Stomach (tissue), 4 donors: Measurements from ENCODE around the gene CCDC12.

Experiments used
- CTCF ChIP-seq, 7 experiments: fragments of 450-650 bp in 4 of 7; fragments of 200-600 bp in 3 of 7; sonication (generic) in 3 of 7; IDR thresholded peaks; one replicate each; pipeline ENCODE4 v1.5.1; 2016 to 2019; ENCODE audit warnings: antibody characterized with exemption in 7 of 7, control low read depth in 2 of 7, mild to moderate bottlenecking in 1 of 7
- POLR2A ChIP-seq, 4 donors: fragments of 450-650 bp; IDR thresholded peaks; one replicate each; pipeline ENCODE4 v1.6.1; 2016; ENCODE audit warnings: antibody characterized with exemption in 4 of 4, control low read depth in 2 of 4, mild to moderate bottlenecking in 1 of 4, moderate library complexity in 1 of 4
- POLR2AphosphoS5 ChIP-seq, 3 donors: sonication (generic); formaldehyde crosslinking; IDR thresholded peaks; one replicate each; pipeline ENCODE4 v1.6.1; 2016; ENCODE audit warnings: antibody characterized with exemption in 3 of 3

DNA sequence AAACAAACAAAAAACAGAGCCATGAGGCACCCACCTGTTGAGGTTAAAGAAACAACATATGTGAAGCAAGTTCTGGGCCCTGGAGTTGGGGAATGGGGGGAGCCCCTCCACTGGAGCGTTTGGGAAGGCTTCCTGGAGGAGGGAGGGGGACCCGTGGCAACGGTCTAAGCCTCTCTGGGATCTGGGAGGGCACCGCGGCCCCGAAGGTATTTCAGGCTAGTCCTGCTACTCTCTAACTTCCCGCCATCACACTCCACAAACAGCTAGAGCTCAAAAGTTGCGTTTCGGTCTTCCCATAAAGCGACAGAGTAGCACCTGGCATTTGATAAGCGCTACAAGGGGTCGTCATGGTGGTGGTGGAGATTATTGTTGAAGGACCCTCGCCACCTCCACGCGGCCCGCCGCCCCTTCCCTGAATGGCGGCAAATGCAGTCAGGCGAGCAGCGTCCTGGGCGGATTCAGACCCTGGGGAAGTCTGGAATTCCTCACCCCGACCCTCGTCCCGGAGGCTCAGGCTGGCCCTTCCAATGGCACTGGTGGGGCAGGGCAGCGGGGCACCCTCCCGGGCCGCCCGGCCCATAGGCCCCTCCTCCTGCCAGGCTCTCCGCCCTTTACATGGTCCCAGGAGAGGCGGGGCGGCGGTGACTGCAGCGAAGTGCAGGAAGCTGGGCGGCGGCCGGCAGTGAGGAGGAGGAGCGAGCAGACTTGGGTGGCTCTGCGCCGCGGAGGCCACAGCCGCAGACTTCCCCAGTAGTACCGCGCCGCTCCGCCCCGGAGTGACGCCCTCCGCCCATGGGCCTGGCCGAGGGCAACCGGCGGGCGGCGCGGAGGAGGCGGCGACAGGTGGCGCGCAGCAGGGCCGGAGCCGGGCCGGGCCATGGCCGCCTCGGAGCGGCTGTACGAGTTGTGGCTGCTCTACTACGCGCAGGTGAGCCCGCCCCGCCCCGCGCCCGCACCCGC, 2.7 kb upstream of the CCDC12 start, which contains the start of gene NBEAL2:
- TF ChIP-seq CTCF (IDR thresholded peaks at IDR 0.05) (peak in 1 of 7 experiments; percentile 12), POLR2A (IDR thresholded peaks at IDR 0.05) (peak in 2 of 4 donors; percentile 50 to 82), POLR2AphosphoS5 (IDR thresholded peaks at IDR 0.05) (peak; percentile 71 to 97 (median 91))
